Measurements from ENCODE around the gene KIAA1755.

GRCh38 chr20:38262931-38263330 is 2.4 kb upstream of the KIAA1755 start:
- TF ChIP-seq CTCF (IDR thresholded peaks at IDR 0.05 in 4 of 5, conservative IDR thresholded peaks at IDR 0.05 in 1 of 5), result no peak
- no peak for TF ChIP-seq POLR2A (IDR thresholded peaks at IDR 0.05)

All from gastrocnemius medialis (tissue), 4 donors.